Ishikawa (cell line): ENCODE measurements around the gene PROM1.

Source experiments
- CEBPB ChIP-seq: IDR thresholded peaks from 2 replicates; pipeline ENCODE4 v1.6.1; 2012
- CREB1 ChIP-seq: IDR thresholded peaks from 2 replicates; pipeline ENCODE4 v1.6.1; 2012; ENCODE audit warnings: low read depth
- EGR1 ChIP-seq: IDR thresholded peaks from 2 replicates; pipeline ENCODE4 v1.6.1; 2012
- EP300 ChIP-seq: IDR thresholded peaks from 2 replicates; pipeline ENCODE4 v1.6.1; 2012; ENCODE audit warnings: borderline replicate concordance
- FOXM1 ChIP-seq: IDR thresholded peaks from 2 replicates; pipeline ENCODE4 v1.6.1; 2012; ENCODE audit warnings: low read depth, borderline replicate concordance
- MAX ChIP-seq: IDR thresholded peaks from 2 replicates; pipeline ENCODE4 v1.6.1; 2012
- NFIC ChIP-seq: IDR thresholded peaks from 2 replicates; pipeline ENCODE4 v1.6.1; 2012
- RAD21 ChIP-seq: IDR thresholded peaks from 2 replicates; pipeline ENCODE4 v1.6.1; 2012; ENCODE audit warnings: low read depth
- REST ChIP-seq: IDR thresholded peaks from 2 replicates; pipeline ENCODE4 v1.6.1; 2012; ENCODE audit warnings: low read depth, mild to moderate bottlenecking
- TAF1 ChIP-seq: IDR thresholded peaks from 2 replicates; pipeline ENCODE4 v1.6.1; 2012; ENCODE audit warnings: low read depth, mild to moderate bottlenecking
- TCF12 ChIP-seq: IDR thresholded peaks from 2 replicates; pipeline ENCODE4 v1.6.1; 2012; ENCODE audit warnings: low read depth
- TEAD4 ChIP-seq: IDR thresholded peaks from 2 replicates; pipeline ENCODE4 v1.6.1; 2012
- USF1 ChIP-seq: IDR thresholded peaks from 2 replicates; pipeline ENCODE4 v1.6.1; 2012
- YY1 ChIP-seq: IDR thresholded peaks from 2 replicates; pipeline ENCODE4 v1.6.1; 2012; ENCODE audit warnings: low read depth
- ZBTB7A ChIP-seq: IDR thresholded peaks from 2 replicates; pipeline ENCODE4 v1.6.1; 2012; ENCODE audit warnings: low read depth

Gene PROM1

GRCh38 chr4:16082041-16082425, 1.8 kb downstream of the PROM1 start:
- no peak for TF ChIP-seq USF1

GRCh38 chr4:16079046-16079445, 4.8 kb downstream of the PROM1 start:
- TF ChIP-seq YY1: no peak
- TF ChIP-seq FOXM1: no peak
- no peak for TF ChIP-seq ZBTB7A
- no peak for TF ChIP-seq REST
- no peak for TF ChIP-seq TCF12
- no peak for TF ChIP-seq RAD21
- no peak for TF ChIP-seq EGR1
- TF ChIP-seq MAX: no peak
- TF ChIP-seq TEAD4: no peak
- TF ChIP-seq EP300: no peak
- no peak for TF ChIP-seq CEBPB
- TF ChIP-seq USF1: no peak
- no peak for TF ChIP-seq TAF1
- no peak for TF ChIP-seq NFIC
- no peak for TF ChIP-seq CREB1

GRCh38 chr4:16078195-16078760, 5.5 kb downstream of the PROM1 start:
- TF ChIP-seq MAX: no peak
- no peak for TF ChIP-seq TEAD4
- no peak for TF ChIP-seq ZBTB7A
- no peak for TF ChIP-seq FOXM1
- no peak for TF ChIP-seq RAD21
- no peak for TF ChIP-seq REST
- TF ChIP-seq EGR1: no peak
- no peak for TF ChIP-seq TCF12
- TF ChIP-seq CREB1: no peak
- TF ChIP-seq EP300: no peak
- no peak for TF ChIP-seq NFIC
- TF ChIP-seq USF1: no peak

- TF ChIP-seq CEBPB: no peak
Measured at GRCh38 chr4:16077786-16078185, 6.0 kb downstream of the PROM1 start.

GRCh38 chr4:16075975-16076757, 7.7 kb downstream of the PROM1 start:
- TF ChIP-seq ZBTB7A: no peak
- TF ChIP-seq NFIC: no peak
- TF ChIP-seq CEBPB: no peak

GRCh38 chr4:16075061-16075460, 8.8 kb downstream of the PROM1 start:
- TF ChIP-seq EP300: no peak
- no peak for TF ChIP-seq TCF12
- no peak for TF ChIP-seq MAX
- TF ChIP-seq ZBTB7A: no peak
- TF ChIP-seq RAD21: no peak
